Ishikawa (cell line): ENCODE results near the gene PTGFRN.

ENCODE experiments used
- CEBPB ChIP-seq: IDR thresholded peaks from 2 replicates; pipeline ENCODE4 v1.6.1; 2012
- CREB1 ChIP-seq: IDR thresholded peaks from 2 replicates; pipeline ENCODE4 v1.6.1; 2012; ENCODE audit warnings: low read depth
- EGR1 ChIP-seq: IDR thresholded peaks from 2 replicates; pipeline ENCODE4 v1.6.1; 2012
- EP300 ChIP-seq: IDR thresholded peaks from 2 replicates; pipeline ENCODE4 v1.6.1; 2012; ENCODE audit warnings: borderline replicate concordance
- FOXM1 ChIP-seq: IDR thresholded peaks from 2 replicates; pipeline ENCODE4 v1.6.1; 2012; ENCODE audit warnings: low read depth, borderline replicate concordance
- NFIC ChIP-seq: IDR thresholded peaks from 2 replicates; pipeline ENCODE4 v1.6.1; 2012
- RAD21 ChIP-seq: IDR thresholded peaks from 2 replicates; pipeline ENCODE4 v1.6.1; 2012; ENCODE audit warnings: low read depth
- TAF1 ChIP-seq: IDR thresholded peaks from 2 replicates; pipeline ENCODE4 v1.6.1; 2012; ENCODE audit warnings: low read depth, mild to moderate bottlenecking
- TCF12 ChIP-seq: IDR thresholded peaks from 2 replicates; pipeline ENCODE4 v1.6.1; 2012; ENCODE audit warnings: low read depth
- TEAD4 ChIP-seq: IDR thresholded peaks from 2 replicates; pipeline ENCODE4 v1.6.1; 2012
- YY1 ChIP-seq: IDR thresholded peaks from 2 replicates; pipeline ENCODE4 v1.6.1; 2012; ENCODE audit warnings: low read depth
- ZBTB7A ChIP-seq: IDR thresholded peaks from 2 replicates; pipeline ENCODE4 v1.6.1; 2012; ENCODE audit warnings: low read depth
- TF ChIP-seq, protein P1 (sequence below): IDR thresholded peaks from 2 replicates; pipeline ENCODE4 v1.6.1; 2012; ENCODE audit warnings: low read depth, mild to moderate bottlenecking
- TF ChIP-seq, protein P2 (sequence below): IDR thresholded peaks from 2 replicates; pipeline ENCODE4 v1.6.1; 2012
- TF ChIP-seq, protein P3 (sequence below): IDR thresholded peaks from 2 replicates; pipeline ENCODE4 v1.6.1; 2012

PTGFRN gene

DNA sequence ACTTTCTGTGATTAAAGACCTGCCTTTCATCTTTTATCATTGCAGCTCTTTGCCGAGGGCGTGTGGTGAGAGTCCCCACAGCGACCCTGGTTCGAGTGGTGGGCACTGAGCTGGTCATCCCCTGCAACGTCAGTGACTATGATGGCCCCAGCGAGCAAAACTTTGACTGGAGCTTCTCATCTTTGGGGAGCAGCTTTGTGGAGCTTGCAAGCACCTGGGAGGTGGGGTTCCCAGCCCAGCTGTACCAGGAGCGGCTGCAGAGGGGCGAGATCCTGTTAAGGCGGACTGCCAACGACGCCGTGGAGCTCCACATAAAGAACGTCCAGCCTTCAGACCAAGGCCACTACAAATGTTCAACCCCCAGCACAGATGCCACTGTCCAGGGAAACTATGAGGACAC lies 32.0 kb downstream of the PTGFRN start:
- TF ChIP-seq ZBTB7A (no peak), TCF12 (no peak), CEBPB (no peak), RAD21 (no peak), NFIC (no peak), TEAD4 (no peak), FOXM1 (no peak), TAF1 (no peak)
- TF ChIP-seq, protein P1, sequence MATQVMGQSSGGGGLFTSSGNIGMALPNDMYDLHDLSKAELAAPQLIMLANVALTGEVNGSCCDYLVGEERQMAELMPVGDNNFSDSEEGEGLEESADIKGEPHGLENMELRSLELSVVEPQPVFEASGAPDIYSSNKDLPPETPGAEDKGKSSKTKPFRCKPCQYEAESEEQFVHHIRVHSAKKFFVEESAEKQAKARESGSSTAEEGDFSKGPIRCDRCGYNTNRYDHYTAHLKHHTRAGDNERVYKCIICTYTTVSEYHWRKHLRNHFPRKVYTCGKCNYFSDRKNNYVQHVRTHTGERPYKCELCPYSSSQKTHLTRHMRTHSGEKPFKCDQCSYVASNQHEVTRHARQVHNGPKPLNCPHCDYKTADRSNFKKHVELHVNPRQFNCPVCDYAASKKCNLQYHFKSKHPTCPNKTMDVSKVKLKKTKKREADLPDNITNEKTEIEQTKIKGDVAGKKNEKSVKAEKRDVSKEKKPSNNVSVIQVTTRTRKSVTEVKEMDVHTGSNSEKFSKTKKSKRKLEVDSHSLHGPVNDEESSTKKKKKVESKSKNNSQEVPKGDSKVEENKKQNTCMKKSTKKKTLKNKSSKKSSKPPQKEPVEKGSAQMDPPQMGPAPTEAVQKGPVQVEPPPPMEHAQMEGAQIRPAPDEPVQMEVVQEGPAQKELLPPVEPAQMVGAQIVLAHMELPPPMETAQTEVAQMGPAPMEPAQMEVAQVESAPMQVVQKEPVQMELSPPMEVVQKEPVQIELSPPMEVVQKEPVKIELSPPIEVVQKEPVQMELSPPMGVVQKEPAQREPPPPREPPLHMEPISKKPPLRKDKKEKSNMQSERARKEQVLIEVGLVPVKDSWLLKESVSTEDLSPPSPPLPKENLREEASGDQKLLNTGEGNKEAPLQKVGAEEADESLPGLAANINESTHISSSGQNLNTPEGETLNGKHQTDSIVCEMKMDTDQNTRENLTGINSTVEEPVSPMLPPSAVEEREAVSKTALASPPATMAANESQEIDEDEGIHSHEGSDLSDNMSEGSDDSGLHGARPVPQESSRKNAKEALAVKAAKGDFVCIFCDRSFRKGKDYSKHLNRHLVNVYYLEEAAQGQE = no peak
- TF ChIP-seq, protein P2, sequence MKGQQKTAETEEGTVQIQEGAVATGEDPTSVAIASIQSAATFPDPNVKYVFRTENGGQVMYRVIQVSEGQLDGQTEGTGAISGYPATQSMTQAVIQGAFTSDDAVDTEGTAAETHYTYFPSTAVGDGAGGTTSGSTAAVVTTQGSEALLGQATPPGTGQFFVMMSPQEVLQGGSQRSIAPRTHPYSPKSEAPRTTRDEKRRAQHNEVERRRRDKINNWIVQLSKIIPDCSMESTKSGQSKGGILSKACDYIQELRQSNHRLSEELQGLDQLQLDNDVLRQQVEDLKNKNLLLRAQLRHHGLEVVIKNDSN = no peak
- TF ChIP-seq, protein P3, sequence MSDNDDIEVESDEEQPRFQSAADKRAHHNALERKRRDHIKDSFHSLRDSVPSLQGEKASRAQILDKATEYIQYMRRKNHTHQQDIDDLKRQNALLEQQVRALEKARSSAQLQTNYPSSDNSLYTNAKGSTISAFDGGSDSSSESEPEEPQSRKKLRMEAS = no peak

DNA sequence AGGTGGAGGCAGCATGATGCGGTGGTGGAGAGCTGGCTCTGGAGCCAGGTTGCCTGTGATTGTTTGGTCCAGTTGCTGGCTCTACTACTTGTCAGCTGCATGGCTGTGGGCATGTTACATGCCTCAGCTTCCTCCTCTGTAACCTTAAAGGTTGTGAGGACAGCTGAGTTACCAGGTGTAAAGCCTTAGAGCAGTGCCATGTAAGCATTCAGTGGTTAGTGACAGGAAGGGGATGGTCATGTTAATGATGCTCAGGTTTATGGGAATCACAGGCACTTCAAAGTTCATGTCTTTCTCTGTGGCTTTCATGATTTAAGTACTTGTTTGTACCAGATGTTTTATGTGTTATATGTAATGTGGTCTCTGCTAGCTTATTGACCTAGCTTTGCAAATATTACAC lies 32.6 kb downstream of the PTGFRN start:
- no peak for TF ChIP-seq TAF1
- TF ChIP-seq TCF12 = no peak
- no peak for TF ChIP-seq EGR1
- TF ChIP-seq ZBTB7A = no peak
- no peak for TF ChIP-seq FOXM1
- TF ChIP-seq RAD21 = no peak
- TF ChIP-seq TEAD4 = no peak
- TF ChIP-seq, protein P1 = no peak
- TF ChIP-seq, protein P3 = no peak
- no peak for TF ChIP-seq CREB1
- TF ChIP-seq, protein P2 = no peak
- no peak for TF ChIP-seq YY1

DNA sequence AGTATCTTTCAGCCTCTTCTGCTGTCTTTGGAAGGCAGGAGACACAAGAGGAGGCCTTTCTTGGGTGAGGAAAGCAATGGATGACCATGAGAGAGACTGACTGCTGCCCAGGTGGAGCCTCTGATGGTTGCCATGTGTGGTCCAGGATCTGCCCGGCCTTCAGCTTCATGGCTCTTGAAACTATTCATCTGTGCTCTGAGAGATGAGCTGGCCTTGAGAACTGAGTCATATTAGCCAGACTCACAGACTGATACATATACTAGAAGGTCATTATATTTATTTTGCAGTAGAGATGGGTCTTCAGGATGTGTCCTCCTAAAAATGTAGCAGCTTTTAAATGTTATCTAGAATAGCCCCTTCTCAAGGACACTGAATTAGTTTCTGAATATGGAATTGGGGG lies 33.7 kb downstream of the PTGFRN start:
- TF ChIP-seq YY1 (no peak), CEBPB (no peak), RAD21 (no peak), FOXM1 (no peak), NFIC (no peak), TEAD4 (no peak), ZBTB7A (no peak), CREB1 (no peak), EP300 (no peak), TCF12 (no peak), TAF1 (no peak), EGR1 (no peak)
- TF ChIP-seq, protein P2 = no peak
- TF ChIP-seq, protein P3 = no peak
- TF ChIP-seq, protein P1 = no peak

DNA sequence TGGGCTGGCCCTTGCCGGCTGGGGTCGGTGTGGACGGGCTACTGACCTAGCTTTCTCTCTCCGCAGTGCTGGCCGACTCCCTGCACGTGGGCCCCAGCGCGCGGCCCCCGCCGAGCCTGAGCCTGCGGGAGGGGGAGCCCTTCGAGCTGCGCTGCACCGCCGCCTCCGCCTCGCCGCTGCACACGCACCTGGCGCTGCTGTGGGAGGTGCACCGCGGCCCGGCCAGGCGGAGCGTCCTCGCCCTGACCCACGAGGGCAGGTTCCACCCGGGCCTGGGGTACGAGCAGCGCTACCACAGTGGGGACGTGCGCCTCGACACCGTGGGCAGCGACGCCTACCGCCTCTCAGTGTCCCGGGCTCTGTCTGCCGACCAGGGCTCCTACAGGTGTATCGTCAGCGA lies 34.9 kb downstream of the PTGFRN start:
- no peak for TF ChIP-seq ZBTB7A
- TF ChIP-seq TAF1 = no peak
- no peak for TF ChIP-seq CREB1
- no peak for TF ChIP-seq EGR1
- TF ChIP-seq TEAD4 = no peak
- TF ChIP-seq, protein P2 = no peak
- TF ChIP-seq, protein P3 = no peak
- TF ChIP-seq, protein P1 = no peak
- no peak for TF ChIP-seq FOXM1
- no peak for TF ChIP-seq EP300
- no peak for TF ChIP-seq CEBPB
